Lower leg skin (tissue), 3 donors: ENCODE results near the gene RUNX2.

ENCODE experiments used
- CTCF ChIP-seq, 3 donors: fragments of 450-650 bp; IDR thresholded peaks; one replicate each; pipeline ENCODE4 v1.5.1; 2016; ENCODE audit warnings: antibody characterized with exemption in 3 of 3, mild to moderate bottlenecking in 3 of 3, moderate library complexity in 2 of 3
- POLR2A ChIP-seq, 2 donors: fragments of 450-650 bp; IDR thresholded peaks; one replicate each; pipeline ENCODE4 v1.6.1; 2016 to 2017; ENCODE audit warnings: antibody characterized with exemption in 2 of 2, mild to moderate bottlenecking in 1 of 2, moderate library complexity in 1 of 2

- TF ChIP-seq CTCF (IDR thresholded peaks at IDR 0.05) (no peak), POLR2A (IDR thresholded peaks at IDR 0.05) (no peak)
Observed at GRCh38 chr6:45369870-45370269, 41.7 kb downstream of the RUNX2 start.
